HG03442 (cell line): Measurements from ENCODE around the gene RASA3.

Experiments used
- ATAC-seq: cut with Tn5 transposase; IDR thresholded peaks from one replicate; pipeline ENCODE4 v1.9.1; 2021; ENCODE audit warnings: mild to moderate bottlenecking, moderate library complexity; ENCODE audit not compliant: unreplicated experiment

Gene RASA3

DNA sequence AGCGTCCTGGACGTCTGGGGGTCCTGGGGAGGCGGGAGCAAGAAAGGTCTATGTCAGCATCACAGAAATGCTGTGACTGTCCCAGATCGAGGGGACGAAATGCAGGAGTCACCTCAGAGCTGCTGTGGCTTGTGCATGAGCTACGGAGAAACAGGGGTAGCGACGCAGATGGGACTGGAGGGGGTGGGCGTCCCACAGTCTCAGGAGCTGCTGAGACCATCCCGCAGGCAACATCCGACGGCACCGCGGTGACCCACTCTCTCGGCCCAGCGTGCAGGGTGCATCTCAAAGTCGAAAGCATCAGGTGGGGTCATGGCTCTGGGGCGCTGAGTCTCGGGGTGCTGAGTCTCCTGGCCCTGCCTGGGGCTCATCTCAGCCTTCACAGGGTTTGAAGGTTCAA, 121.2 kb downstream of the RASA3 start:
- ATAC-seq, result no peak

DNA sequence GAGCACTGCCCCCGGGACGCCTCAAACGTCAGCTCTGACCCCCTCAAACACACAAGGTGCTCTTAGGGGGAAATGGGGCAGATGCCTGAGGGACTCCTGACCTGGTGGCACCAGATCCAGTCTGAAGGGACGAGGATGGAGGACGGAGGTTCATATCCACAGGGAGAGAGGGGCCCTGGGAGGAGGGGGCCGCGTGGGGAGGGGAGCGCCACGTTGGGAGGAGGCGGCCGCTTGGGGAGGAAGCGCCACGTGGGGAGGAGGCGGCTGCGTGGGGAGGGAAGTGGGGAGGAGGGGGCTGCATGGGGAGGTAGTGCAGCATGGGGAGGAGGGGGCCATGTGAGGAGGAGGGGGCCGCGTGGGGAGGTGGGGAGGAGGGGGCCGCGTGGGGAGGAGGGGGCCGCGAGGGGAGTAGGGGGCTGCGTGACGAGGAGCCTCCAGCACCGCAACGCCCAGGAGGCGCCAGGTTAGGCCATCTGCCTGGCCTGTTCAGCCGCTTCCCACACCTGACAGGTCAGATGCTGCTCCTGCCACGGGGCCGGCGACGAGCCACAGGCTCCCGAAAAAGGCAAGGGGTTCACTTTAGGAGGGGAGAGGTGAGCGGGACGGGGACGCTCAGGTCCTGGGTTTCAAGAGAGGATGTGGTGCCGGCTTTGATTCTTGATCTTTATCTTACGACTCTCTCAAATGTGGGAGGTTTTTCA, 121.9 kb downstream of the RASA3 start:
- ATAC-seq, result no peak

DNA sequence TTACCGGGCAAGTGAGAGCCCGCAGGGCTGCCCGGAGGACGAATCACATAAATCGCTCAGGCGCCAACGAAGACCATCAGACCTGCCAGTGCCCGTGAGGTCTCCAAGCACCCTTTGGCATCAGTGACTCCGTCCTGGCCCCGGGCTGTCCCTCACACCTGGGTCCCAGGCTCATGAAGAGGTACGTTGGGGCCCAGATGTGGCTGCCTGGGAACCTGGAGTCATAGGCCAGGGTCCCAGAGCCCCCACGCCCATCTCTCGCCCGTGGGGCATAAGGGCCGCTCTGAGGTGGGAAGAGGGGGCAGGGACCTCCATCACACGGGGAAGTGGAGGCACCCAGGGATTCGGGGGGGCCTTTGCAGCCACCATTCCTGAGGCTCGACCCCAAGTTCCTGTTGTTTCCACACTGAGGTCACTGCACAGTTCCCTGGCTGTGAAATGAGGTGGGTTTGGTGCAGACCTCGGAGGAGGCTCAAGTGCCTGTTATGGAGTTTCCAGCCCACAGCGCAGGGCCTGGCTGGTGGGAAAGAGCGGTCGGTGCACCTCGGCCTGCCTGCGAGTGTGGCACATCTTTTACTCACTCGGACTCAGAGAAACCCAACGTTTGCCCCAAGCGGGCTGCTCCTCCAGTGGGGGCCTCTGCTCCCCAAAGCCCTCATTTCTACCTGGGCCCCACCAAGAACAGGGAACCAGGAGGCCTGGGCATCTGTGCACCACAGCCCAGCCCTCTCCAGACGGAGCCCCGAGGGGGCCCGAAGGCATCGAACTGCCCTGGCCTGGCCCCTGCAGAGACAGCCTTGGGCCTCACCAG, 122.6 kb downstream of the RASA3 start:
- ATAC-seq, result no peak

DNA sequence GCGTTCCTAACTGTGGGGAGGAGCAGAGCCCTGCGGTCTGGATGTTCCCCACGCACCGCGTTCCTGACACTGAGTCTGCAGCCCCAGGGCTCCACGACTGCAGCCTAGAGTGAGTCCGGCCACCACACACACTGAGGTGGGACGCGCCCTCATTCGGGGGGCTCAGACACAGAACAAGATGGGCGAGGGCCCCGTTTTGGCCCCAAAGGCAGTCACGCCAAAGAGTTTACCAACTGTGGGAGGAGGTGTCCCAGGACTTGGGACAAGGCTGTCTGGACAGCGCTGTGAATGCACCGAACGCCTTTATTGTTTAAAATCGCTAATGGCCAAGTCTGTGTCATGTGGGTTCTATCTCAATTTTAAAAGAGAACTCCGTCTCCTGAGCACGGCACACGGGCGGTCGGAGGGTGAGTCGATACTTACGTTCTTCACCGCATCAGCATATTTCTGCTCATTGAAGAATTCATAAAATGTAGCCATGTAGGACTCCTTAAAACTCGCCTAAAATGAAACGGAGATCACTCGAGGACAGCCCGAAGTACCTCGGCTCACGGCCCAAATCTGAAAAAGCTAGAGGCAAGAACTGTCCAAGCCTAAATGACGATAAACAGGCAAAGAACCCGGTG, 123.3 kb downstream of the RASA3 start:
- no peak for ATAC-seq

DNA sequence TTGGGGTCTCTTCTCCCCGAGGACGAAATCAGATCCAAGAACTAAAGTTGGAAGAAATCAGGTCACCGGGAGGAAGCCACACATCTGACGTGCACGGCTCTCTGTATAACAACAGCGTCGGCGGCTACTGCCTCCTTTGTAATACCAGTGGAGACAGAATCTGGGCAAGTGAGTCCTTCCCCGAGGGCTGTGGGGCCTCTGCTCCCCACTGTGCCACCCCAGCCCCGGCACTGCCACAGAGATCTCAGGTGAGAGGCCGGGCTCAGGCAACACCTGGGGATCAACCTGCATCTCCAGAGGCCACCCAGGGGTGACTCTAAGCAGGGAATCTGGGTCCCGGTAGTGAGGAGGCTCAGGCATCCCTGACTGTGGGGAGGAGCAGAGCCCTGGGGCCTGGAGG, 124.9 kb downstream of the RASA3 start:
- ATAC-seq, result no peak

DNA sequence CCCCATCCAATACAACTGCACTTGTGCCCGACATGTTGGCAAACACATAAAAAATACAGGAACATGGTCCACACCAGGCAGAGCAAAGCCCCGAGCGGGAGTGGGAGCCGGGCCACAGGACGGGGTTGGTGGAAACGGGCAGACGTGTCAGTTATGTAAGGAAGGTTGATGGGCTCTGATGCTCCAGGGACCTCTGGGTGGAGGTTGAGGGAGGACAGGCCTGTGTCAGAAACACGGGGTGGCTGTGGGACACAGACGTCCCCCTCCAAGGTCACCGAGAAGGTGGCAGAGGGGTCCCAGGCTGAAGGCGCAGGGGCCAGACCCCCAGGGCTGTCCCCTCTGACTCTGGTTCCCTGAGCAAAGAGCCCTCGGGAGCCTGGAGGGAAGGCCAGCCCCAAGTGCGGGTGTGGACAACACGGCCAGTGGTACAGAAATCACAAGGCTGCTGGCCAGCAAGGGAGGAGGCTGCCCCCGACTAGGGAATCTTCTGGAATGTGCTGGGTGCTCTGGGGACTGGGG, 127.2 kb downstream of the RASA3 start:
- ATAC-seq, result no peak

DNA sequence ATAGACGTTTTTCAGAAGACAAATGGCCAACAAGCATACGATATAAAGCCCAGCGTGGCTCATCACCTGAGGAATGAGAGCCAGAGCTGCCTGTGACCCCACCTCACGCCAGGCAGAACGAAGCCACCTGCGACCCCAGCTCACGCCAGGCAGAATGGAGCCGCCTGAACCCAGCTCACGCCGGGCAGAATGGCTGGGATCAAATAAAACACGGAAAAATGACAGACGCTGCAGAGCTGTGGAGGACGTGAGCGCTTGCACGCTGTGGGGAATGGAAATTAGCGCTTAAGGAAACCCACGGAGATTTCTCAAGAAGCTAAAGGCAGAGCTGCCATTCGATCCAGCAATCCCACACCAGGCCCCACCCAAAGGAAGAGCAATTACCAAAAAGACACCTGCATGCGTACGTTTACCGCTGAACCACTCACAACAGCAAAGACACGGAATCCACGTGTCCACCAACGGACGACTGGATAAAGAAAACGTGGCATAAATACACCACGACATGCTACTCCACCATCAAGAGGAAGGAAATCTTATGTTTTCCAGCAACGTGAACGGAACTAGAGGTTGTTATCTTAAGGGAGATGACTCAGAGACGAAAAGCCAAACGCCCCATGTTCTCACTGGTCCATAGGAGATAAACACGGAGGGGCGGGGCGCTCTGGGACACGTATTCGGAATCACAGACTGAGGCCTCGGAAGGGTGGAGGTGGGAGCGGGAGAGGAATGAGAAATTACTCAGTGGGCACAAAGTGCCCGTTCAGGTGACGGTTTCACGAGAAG, 127.8 kb downstream of the RASA3 start:
- no peak for ATAC-seq

DNA sequence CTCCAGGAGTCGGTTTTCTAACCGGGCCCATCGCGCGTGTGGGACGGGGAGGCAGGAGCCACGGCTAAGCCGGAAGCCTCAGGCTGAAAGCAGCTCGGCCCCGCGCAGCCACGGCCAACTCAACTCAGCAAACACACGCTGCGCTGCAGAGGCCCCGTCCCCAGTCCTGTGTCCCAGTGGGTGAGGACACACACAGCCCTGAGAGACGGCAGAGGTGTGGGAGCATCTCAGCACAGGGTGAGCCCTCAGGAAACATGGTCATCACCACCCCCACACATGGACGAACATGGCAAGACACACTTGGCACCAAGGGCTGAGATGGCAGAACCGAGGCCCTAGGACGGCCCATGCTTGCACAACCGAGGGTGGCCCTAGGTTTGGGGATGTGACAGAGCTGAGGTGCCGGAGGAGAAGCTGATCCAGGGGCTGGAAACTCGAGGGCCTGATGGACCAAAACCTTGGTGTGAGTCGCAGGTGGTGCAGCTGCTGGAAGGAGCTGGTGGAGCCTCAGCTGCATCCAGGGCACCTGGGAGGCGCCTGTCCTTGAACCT, 129.6 kb downstream of the RASA3 start:
- ATAC-seq, result no peak

DNA sequence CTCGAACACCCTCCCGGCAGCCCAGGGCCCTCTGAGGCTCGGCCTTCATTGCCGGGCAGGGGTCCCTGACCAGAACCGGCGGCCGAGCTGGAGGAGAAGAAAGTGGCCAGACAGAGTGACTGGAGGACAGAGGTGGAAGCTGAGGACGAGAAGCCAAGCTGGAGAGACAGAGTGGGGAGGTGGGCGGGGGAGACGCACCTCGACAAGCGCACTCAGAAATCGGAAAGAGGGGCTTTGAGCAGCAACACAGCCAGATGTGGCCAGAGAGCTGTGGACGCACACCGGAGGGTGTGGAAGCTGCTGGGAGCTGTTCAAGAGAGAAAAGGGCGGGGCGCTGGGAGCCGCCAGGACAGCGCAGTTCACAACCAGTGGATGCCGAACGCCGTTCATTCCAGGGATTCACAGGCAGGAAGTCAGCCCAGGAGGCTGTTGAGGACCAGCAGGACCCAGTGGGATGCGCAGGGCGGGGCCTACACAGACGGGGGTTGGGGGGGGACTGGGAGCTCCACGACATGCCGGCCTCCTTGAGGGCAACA, 130.3 kb downstream of the RASA3 start:
- ATAC-seq, result no peak

DNA sequence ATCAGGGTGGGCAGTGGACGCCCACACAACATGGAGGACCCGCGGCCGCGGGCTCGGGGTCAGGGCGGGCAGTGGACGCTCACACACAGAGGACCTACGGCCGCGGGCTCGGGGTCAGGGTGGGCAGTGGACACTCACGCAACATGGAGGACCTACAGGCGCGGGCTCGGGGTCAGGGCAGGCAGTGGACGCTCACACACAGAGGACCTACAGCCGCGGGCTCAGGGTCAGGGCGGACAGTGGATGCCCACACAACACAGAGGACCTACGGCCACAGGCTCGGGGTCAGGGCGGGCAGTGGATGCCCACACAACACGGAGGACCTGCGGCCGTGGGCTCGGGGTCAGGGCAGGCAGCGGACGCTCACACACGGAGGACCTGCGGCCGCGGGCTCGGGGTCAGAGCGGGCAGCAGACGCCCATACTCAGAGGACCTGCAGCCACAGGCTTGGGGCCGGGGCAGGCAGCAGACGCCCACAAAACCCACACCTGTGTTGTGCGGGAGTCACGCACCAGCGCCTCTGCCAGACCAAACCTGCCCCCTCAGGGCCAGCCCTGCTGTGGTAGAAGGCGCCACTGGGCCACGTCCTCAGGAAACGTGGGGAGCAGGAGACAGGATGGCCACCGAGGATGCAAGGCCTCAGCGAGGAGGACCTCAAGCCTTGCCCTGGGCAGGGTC, 131.0 kb downstream of the RASA3 start:
- ATAC-seq, result no peak

DNA sequence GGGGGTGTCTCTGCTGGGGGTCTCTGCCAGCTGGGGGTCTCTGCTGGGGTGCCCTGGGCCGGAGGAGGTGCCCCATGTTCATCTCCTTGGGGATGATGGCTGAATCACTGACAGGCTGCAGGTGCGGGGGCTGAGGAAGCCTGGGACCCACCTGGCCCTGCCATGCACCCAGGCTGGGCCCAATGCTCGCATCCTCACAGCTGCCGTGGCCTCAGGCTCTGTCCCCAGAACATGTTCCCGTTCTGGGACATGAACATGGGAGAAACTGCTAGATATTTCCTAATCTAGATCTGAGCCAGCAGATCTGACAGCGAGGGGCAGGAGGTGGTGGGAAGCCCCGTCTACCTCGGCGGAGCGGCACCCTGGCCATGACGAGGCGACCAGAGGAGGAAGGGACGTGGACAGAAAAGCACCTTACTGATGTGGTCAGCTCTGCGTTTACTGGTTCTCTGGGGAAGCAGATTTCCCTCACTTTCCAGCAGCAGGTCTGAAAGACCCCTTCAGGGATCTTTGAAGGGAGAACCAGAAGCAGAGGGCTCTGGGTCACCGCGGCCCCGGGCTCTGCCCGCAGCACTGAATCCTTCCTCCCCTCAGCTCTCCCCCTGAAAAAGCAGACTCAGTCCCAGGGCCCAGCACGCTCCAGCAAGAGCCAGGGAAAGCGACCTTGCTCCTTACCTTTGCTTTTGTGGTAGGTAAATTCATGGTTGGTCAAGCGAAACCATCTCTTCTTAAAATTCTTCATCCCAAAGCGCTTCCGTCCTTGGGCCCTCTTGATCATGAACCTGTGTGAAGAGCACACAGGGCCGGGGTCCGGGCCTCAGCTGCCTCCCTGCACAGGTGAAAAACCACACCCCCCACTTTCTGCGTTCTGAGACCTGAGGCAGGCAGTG, 132.0 kb downstream of the RASA3 start:
- ATAC-seq, result no peak

DNA sequence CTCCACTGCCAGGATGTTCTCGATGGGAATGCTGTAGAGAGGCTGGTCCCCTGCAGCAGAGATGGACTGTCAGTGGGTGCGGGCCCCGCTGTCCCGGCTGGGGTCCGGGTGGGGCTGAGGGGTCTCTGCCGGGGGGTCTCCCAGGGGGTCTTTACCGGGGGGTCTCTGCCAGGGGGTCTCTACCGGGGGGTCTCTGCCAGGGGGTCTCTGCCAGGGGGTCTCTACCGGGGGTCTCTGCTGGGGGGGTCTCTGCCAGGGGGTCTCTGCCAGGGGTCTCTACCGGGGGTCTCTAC, 132.9 kb downstream of the RASA3 start:
- no peak for ATAC-seq

DNA sequence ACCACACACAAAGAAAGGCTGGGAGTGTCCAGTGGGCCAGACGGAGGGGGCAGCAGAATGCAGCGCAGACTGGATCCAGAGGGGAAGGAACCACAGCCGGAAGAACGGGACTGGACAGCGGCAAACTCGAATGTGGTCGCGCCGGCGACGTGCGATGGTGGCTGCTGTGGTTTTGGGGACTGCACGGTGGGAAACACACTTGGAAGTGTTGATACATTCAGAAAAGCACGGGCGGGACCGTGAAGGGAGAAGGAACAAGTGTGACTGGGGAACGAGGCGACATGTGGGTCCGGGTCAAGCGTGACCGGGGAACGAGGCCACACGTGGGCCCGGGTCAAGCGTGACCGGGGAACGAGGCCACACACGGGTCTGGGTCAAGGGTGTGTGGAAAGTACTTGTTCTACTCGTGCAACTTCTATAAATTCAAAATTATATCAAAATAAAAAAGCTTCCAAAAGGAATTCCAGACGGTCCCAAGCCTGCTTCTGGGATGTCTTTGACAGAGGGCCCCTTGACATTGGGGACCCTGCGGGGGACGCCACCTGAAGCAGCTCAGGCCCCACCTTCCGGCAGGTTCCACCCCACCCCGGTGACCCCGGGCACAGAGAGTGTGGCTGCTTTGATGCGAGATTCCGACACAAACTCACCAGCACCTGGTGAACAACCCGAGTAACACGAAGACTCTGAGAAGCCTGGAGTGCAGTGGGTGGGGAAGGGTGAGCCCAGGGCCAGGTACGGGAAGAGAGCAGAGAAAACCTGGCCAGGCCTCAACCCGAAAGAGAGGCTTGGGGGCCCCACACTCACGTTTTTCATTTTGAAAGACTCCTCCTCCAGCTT, 133.4 kb downstream of the RASA3 start:
- no peak for ATAC-seq

DNA sequence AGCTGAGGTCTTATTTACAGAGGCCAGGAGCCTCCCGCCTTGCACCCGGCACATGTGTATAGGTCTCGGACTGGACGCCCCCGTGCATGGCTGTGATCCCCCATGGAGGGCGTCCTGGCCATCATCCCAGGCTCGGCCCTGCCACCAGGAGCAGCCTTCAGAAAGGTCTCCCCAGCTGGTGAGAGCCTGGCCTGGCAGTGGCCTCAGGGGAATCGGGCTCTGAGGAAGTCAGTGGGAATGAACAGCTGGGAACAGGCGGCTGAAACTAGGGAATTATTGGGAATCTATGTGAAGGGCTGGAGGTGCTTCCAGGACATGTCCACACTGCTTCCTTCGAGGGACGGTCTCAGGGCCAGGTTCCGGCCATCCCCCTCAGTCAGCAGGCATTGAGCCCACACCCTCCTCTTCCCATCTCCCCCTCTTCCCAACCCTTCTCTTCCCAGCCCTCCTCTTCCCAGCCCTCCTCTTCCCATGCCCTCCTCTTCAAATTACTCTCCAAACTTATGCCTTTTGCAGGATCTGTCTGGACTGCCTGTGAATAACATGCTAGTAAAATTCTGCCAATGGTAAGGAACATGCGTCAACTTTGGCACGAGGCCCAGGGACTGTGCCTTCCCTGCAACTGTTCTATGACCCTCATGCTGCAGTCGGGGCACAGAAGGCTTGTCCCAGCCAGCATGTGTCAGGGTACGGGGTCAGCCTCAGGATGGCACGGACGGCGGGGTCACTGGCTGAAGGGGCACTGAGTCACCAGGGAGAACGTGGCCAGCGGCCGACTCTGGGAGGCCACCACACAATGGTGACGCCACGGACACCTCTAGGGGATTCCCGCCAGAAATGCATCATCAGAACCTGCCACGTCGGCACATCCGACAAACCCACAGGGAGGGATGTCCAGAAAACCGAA, 134.3 kb downstream of the RASA3 start:
- no peak for ATAC-seq

DNA sequence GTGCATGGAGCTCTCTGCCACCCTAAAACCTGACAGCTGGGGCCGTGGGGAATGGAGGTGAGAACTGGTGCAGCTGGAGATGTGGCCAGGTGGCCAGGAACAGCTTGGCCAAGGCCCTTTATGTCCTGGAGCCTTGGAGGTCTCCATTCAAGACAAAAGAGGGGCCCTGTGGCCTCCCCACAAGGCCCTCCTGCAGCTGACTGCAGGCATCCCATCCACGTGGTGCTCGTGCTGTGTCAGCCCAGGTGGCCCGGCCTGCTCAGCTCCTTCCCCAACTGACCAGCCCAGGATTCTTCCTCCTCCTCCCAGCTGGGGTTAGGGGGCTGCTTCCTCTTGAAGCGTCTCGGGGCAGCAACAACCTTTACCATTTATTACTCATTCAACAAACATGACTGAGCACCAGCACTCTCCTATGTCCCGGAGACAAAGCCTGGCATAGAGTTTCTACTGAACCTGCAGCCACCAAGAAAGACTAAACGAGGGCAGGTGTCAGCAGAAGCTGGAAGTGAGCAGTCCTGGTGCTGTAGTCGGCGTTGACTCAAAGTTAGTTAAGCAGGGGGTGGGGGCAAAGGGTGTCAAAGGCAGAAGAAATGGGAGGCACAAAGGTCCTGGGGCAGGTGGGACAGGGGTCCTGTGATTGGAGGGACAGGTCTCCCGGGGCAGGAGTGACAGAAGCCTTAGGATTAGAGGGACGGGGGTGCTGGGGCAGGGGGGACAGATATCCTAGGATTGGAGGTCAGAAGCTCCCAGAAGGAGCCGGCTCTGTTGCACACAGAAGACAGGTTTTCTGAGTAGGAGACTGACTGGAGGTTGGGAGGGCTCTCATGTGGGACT, 135.3 kb downstream of the RASA3 start:
- ATAC-seq, result no peak
